GM12801 (cell line): ENCODE measurements around the gene DOCK8.
"Not testable (repeated sequence)": the region's sequence is repeated elsewhere in the genome, so short reads cannot be mapped to it uniquely, and the experiment has no call there.

Experiments
- CTCF ChIP-seq: IDR thresholded peaks from one replicate; pipeline ENCODE4 v1.5.1; 2011; ENCODE audit warnings: control low read depth; ENCODE audit not compliant: insufficient read length; ENCODE audit errors: extremely low read depth

The DOCK8 gene

GRCh38 chr9:214648-215493, at the start of gene DOCK8:
Gene DOCK8 (plus strand): TSS chr9:214865. CDS start chr9:214977, 112 bp downstream.
- no peak for TF ChIP-seq CTCF

GRCh38 chr9:178970-179383, 35.7 kb upstream of the DOCK8 start, which contains the start of gene ZNG1A:
Gene ZNG1A (minus strand): TSS chr9:179056. CDS start chr9:178969, 87 bp downstream.
- TF ChIP-seq CTCF, result not testable (repeated sequence)

- TF ChIP-seq CTCF, result no peak
Observed at GRCh38 chr9:206481-206880, 8.2 kb upstream of the DOCK8 start.

GRCh38 chr9:209143-209758, 5.4 kb upstream of the DOCK8 start:
- no peak for TF ChIP-seq CTCF

- TF ChIP-seq CTCF, result no peak
Observed at GRCh38 chr9:211036-211435, 3.6 kb upstream of the DOCK8 start.

- TF ChIP-seq CTCF, result no peak
Observed at GRCh38 chr9:211557-211956, 3.1 kb upstream of the DOCK8 start.

- TF ChIP-seq CTCF, result no peak
Observed at GRCh38 chr9:212297-212696, 2.4 kb upstream of the DOCK8 start.
